Measurements from ENCODE around the gene FSTL3. TPM values are rescaled to one million over a fixed set of nuclear protein-coding genes. Genes with fewer than 3 reads are reported as not detected.

The FSTL3 gene
- total and polyA plus RNA-seq, 2 of the 8 experiments (the other 6 are each of a cell fraction or from before 2014, with no cell fraction given), result 8.1 to 11.8 TPM

GRCh38 chr19:650121-650520, 26.1 kb upstream of the FSTL3 start:
- H4K5ac ChIP-seq (ENCODE audit: insufficient read length, low read depth, low read length), result no peak overlapping the region
- H3K4me1 ChIP-seq (replicated peaks in 1 of 4; ENCODE audit: control insufficient read depth in 3 of 4, insufficient read depth in 4 of 4, low read length in 3 of 4), result no peaks in the 10 kb centered on the region
- H3K9ac ChIP-seq (replicated peaks in 1 of 4; ENCODE audit: extremely low read depth in 1 of 4, low read depth in 3 of 4, low read length in 3 of 4), result no peak overlapping the region
- ChIA-PET CTCF (ENCODE audit: partially characterized antibody) (no interaction called here), POLR2A (ENCODE audit: partially characterized antibody) (interaction anchor here (0.7 to 1.4 kb wide), 5 partner anchors 9 to 18 kb away, joined by 3 to 4 read pairs (median 3); partner anchors contain the start of gene RNF126)
- no peaks in the 10 kb centered on the region for H3K23me2 ChIP-seq (ENCODE audit: low read depth, low read length)
- FAIRE-seq, result no peak
- H2AK5ac ChIP-seq (ENCODE audit: low read depth, low read length), result no peak overlapping the region
- 93% methylated on average over 11 of the region's 11 CpGs; no CpG with 5 or more reads in 1 of the 2 experiments for WGBS, 2 experiments (ENCODE audit: extremely low coverage in 1 of 2, insufficient coverage in 1 of 2, insufficient read length in 1 of 2, insufficient replicate concordance in 2 of 2, low coverage in 1 of 2, low lambda C conversion rate in 2 of 2, missing lambda C conversion rate in 1 of 2)
- H4K20me1 ChIP-seq (replicated peaks in 1 of 2; ENCODE audit: control insufficient read depth in 1 of 2, insufficient read depth in 2 of 2, low read length in 2 of 2), result peaks cover 21 to 27% of the 10 kb centered on the region in 2 experiments
- H3K23ac ChIP-seq (ENCODE audit: insufficient read length), result no peak overlapping the region
- H2BK15ac ChIP-seq (ENCODE audit: low read length), result no peak overlapping the region
- H2BK12ac ChIP-seq (ENCODE audit: low read depth, low read length), result no peak overlapping the region
- no peak overlapping the region for H3K56ac ChIP-seq (replicated peaks; ENCODE audit: insufficient read length, low read depth, low read length)
- no peaks in the 10 kb centered on the region for H3K9me3 ChIP-seq (ENCODE audit: insufficient read depth in 2 of 2, low read depth in 1 of 2, low read length in 1 of 2)
- H4K91ac ChIP-seq (replicated peaks; ENCODE audit: insufficient read length, low read length), result no peak overlapping the region
- H2BK5ac ChIP-seq (ENCODE audit: low read depth, low read length), result no peak overlapping the region
- no peak overlapping the region for H2BK120ac ChIP-seq (replicated peaks; ENCODE audit: low read depth, low read length)
- DNase-seq (ENCODE audit: low read depth in 1 of 2, low spot score in 2 of 2), result no peak
- H2AFZ ChIP-seq (ENCODE audit: low read length), result no peak overlapping the region
- no peak overlapping the region for H3K4me2 ChIP-seq (ENCODE audit: insufficient read depth in 1 of 2, low read depth in 2 of 2, low read length in 2 of 2)
- no peak overlapping the region for H3K27ac ChIP-seq (ENCODE audit: low read depth, low read length)
- H3K27me3 ChIP-seq (replicated peaks in 1 of 4; ENCODE audit: control insufficient read depth in 3 of 4, extremely low read depth in 1 of 4, insufficient read depth in 3 of 4, low read length in 3 of 4), result no peaks in the 10 kb centered on the region
- peaks cover 7% of the 10 kb centered on the region; the same call in 1 of the 2 replicates for H3K79me1 ChIP-seq (ENCODE audit: low read depth, low read length)
- H3K18ac ChIP-seq (ENCODE audit: extremely low read depth, low read length), result no peak overlapping the region
- H3K4ac ChIP-seq (replicated peaks; ENCODE audit: insufficient read length, low read depth, low read length), result no peak overlapping the region
- peaks cover 2 to 63% (median 20%) of the 10 kb centered on the region in 4 experiments; a peak in 6 of 8 replicates for H3K36me3 ChIP-seq (ENCODE audit: control insufficient read depth in 2 of 4, insufficient read depth in 4 of 4, low read length in 3 of 4)
- H3K79me2 ChIP-seq (ENCODE audit: control insufficient read depth in 1 of 2, insufficient read depth in 2 of 2, low read length in 2 of 2), result peaks cover 3 to 29% of the 10 kb centered on the region in 2 experiments; a peak in 3 of 4 replicates
- no peak overlapping the region for H3K4me3 ChIP-seq (ENCODE audit: extremely low read depth in 1 of 4, insufficient read depth in 2 of 4, low read depth in 3 of 4, low read length in 4 of 4)
- H4K8ac ChIP-seq (ENCODE audit: extremely low read depth, insufficient read depth, low read length), result no peak overlapping the region
- H3K14ac ChIP-seq (ENCODE audit: insufficient read length), result no peak overlapping the region
- H2BK20ac ChIP-seq (ENCODE audit: low read length), result no peak overlapping the region
- TF ChIP-seq CEBPB (IDR thresholded peaks at IDR 0.05; ENCODE audit: low read depth, low read length), result no peak
- no peak for TF ChIP-seq SAP30 (IDR thresholded peaks at IDR 0.05; ENCODE audit: insufficient read depth, insufficient replicate concordance, low read length)
- TF ChIP-seq MAFK (IDR thresholded peaks at IDR 0.05; ENCODE audit: low read depth, low read length), result no peak
- no peak for TF ChIP-seq SIX5 (IDR thresholded peaks at IDR 0.05; ENCODE audit: low read depth, low read length)
- no peak for TF ChIP-seq HDAC6 (IDR thresholded peaks at IDR 0.05; ENCODE audit: low read depth, low read length)
